NCI-H2171 treated with DMSO at 0.1 percent for 48 hours (cell line): ENCODE data around the gene NBPF4.
"Not testable (repeated sequence)": the region's sequence is repeated elsewhere in the genome, so short reads cannot be mapped to it uniquely, and the experiment has no call there.

ENCODE experiments used
- DNase-seq: peaks from one replicate; lab custom pipeline; 2025; lab: John Stamatoyannopoulos, UW

Gene NBPF4

GRCh38 chr1:108209456-108210108 lies 34.3 kb downstream of the NBPF4 start:
- DNase-seq, result no peak

DNA sequence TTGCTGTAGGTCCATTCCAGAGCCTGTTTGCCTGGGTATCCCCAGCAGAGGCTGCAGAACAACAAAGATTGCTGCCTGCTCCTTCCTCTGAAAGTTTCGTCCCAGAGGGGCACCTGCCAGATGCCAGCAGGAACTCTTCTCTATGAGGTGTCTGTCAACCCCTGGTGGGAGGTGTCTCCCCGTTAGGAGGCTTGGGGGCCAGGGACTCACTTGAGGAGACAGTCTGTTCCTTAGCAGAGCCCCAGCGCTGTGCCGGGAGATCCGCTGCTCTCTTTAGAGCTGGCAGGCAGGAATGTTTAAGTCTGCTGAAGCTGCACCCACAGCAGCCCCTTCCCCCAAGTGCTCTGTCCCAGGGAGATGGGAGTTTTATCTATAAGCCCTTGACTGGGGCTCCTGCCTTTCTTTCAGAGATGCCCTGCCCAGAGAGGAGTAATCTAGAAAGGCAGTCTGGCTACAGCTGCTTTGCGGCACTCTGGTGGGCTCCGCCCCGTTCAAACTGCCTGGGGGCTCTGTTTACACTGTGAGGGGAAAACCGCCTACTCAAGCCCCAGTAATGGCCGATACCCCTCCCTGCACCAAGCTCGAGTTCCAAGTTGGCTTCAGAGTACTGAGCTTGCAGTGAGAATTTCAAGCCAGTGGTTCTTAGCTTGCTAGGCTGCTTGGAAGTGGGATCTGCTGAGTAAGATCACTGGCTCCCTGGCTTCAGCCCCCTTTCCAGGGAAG lies 35.0 kb downstream of the NBPF4 start:
- no peak for DNase-seq

GRCh38 chr1:108203582-108203981 lies 40.3 kb downstream of the NBPF4 start:
- not testable (repeated sequence) for DNase-seq

DNA sequence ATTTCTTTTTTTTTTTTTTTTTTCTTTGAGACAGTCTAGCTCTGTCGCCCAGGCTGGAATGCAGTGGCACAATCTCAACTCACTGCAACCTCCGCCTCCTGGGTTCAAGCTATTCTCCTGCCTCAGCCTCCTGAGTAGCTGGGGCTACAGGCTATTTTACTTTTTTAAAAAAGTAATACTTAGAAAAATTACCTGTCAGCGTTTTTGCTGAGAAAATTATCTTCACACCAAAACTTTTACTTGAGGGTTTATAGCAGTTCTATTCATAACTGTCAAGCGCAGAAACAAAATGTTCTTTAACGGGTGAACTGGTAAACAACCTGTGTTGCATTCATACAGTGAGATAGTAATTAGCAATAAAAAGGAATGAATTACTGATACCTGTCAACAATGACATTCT lies 42.2 kb downstream of the NBPF4 start:
- DNase-seq, result no peak

DNA sequence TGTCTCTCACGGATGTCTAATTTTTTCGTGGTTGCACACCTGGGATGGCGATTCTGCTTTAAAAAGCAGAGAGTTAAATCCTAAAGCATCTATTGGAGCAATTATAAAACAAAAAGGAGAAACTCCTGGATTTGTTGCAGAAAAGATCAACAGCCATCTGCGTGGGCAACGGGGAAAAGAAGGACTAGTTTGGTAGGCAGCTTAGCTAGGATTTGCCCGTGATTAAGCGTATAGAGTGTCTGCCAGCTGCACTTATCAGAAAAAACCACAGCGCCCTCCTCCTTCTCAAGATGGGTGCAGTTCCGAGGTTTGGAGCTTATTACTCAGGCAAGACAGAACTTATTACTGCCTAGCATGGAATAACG lies 43.2 kb downstream of the NBPF4 start:
- DNase-seq, result peak; percentile 74

DNA sequence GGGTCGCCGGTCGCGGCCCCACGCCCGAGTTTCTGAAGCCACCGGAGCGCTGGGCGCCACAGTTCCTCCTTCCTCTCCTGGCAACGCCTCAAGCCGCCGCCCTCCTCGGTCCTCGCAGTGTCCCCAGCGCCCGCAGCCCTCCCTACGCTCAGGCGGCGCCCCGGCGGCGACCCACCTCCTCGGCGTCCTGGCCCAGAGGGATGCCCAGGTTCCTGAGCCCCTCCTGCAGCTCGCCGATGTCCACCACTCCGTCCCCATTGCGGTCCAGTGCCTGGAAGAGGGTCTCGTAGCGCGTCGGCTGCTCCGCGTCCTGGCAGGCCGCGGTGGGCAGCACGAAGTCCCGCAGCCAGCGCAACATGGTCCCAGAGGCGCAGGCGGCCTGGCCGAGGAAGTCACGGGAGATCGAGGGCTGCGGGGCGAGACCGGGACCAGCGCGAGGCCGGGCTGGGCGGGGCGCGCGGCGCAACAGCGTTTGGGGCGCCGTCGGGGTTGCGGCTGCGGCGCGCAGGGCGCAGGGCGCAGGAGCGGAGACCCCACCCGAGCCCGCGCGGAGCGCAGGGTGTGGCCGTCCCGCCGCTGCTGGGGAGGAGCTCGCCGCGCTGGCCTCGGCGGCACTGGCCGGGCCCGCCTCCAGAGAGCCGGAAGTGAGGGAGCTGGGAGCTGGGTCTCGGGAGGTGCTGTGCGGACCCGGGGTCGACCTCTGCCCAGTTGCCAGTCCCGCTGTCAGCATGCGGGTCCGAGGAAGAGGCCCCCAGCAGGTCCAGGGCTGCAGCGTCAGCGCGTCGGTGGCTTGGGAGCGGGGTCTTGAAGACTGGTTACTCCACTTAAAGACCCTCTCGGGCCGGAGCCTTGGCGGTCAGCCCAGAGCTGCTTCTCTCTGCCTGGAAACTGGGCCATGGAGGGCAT lies 43.8 kb downstream of the NBPF4 start, which contains the start of gene SLC25A24:
SLC25A24 (minus strand) TSS at position 563 of the 906 bp plus-strand sequence; CDS start at position 358, 205 bp downstream.
- DNase-seq, result peak; percentile 65

GRCh38 chr1:108199201-108199691 lies 44.6 kb downstream of the NBPF4 start:
- peak; percentile 30 for DNase-seq

- no peak for DNase-seq
Measured at GRCh38 chr1:108194051-108194450, 49.8 kb downstream of the NBPF4 start.

DNA sequence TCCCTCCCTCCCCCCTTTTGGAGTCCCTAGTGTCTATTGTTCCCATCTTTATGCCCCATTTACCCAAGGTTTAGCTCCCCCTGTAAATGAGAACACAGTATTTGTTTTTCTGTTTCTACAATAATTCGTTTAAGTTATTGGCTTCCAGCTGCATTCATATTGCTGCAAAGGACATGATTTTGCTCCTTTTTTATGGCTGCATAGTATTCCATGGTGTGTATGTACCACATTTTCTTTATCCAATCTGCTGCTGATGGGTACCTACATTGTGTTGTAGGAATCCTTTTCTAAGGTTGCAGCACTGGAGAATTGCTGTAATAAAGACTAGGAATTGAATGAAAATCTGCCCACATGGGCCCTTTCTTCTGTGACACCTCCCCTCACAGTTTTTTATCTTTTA lies 50.5 kb downstream of the NBPF4 start:
- no peak for DNase-seq

- no peak for DNase-seq
Measured at GRCh38 chr1:108192581-108192980, 51.3 kb downstream of the NBPF4 start.

DNA sequence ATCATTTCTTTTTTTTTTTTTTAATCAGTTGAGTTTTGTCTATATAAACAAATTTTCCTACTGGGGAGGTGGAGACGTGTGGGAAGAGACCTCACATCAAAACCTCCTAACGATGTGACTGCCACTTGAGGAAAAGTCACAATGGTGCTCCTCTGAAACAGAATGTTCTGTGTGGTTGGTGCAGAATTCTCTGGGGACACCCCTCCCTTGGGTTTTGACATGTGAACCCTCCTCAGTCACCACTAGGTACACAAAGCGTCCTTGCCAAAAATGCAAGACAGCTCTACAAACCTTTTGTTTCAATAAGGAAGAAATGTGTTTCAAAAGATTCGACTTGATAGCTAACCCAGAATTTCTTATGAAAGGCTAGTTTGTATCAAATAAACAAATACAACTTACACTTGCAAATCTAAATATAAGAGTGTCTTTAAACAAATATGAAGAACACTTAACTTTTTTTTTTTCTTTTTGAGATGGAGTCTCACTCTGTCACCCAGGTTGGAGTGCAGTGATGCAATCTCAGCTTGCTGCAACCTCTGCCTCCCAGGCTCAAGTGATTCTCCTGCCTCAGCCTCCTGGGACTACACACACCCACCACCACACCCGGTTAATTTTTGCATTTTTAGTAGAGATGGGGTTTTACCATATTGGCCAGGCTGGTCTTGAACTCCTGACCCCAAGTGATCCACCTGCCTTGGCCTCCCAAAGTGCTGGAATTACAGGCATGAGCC lies 53.0 kb downstream of the NBPF4 start:
- peak; percentile 75 for DNase-seq

DNA sequence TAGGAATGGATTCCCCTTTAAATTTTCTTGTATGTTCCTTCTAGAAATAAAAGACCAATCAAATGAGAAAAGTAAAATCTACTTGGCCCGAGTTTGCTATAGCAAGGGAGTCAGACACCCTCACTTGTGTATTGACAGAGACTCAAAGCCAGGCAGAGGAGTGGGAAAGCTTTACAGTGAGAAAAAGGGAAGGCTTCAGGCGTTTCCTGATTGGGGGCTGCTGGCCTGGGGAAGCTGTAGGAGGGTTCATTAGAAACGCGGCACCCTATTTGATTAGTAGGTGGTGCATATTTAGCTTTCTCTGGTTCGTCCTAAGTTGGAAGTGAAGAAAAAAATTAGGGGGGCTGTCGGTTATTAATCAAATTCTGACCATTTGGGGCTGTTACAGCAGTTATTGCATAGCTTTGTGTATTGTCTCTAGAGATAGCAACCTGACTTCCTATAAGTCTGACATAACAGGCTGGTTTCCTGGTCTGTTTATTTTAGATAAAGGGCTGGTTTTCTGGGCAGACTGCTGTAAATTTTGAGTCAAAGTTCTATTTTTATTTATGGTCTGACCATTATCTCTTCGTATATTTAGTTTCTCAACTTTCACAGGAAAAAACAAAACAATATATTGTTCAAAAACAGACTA lies 53.8 kb downstream of the NBPF4 start:
- no peak for DNase-seq

DNA sequence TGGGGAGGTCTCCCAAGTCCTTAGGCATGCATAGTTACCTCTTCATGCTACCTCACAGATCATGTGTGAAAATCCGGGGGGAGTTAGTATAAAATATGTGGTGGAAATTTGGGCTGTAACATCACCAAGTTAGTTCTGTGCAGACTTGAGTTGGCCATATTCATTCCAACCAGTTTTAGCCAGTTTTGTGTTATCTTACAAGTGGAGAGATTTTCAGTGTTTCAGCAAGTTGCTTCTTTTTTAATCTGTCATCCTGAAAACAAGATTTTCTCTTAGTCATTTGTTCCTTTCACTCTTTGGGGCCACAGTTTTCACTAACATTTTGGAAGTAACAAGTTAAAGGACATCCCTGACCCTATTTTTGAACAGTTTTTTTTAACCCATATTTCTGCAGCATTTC lies 55.1 kb downstream of the NBPF4 start:
- no peak for DNase-seq

DNA sequence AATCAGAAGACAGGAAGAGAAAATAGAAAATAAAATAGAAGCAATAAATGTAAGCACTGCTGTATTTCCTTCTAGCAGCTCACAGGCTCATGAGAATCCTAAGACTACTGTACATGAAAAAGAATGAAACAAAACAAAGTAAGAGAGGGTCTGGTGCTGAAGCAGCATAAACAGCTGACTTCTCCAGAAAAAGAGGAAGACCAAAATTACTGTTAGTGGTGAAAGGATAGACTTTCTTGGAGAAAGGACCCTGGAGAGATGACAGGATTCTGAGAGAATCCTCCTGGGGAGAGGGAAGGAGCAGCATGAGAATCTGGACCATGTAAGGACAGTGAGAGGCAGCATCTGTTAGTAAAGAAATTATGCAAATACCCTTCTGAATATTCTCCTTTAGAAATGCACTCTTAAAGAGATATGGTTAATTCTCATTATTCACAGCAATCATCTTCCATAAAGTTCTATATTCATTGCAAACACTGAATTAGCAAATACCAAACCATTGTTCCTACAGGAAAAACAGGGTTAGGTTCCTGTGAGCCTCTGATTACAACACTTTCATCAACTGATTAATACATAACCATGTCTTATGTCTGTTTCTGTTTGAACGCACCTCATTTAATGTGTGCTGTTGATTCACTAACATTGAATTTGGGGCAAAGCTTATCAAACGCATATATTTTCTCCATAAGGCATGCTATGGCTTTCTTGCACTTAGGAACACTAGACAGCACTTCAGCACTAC lies 60.7 kb downstream of the NBPF4 start:
- DNase-seq, result no peak

- DNase-seq, result no peak
Measured at GRCh38 chr1:108179018-108179417, 64.9 kb downstream of the NBPF4 start.
